Neural cell (in vitro differentiated cells): ENCODE measurements around the gene MAGI1. TPM values are rescaled to one million over a fixed set of nuclear protein-coding genes. Genes with fewer than 3 reads are reported as not detected.

Experiments used
- H2AFZ ChIP-seq: fragments of 200-600, 300-800 bp; sonication (generic), shearing (Covaris generic); 2 replicates; pipeline ENCODE4 v1.6.0; 2014; ENCODE audit warnings: low read depth, mild to moderate bottlenecking, antibody characterized with exemption, low read length, moderate library complexity
- H3F3A ChIP-seq: fragments of 200-600 bp; shearing (Covaris generic); 2 replicates; pipeline ENCODE4 v1.6.1; 2016; ENCODE audit warnings: mild to moderate bottlenecking, moderate library complexity, mixed read lengths, antibody characterized with exemption, low read length; ENCODE audit not compliant: insufficient read depth, poor library complexity, severe bottlenecking
- H3K27ac ChIP-seq: fragments of 200-600, 300-800 bp; sonication (generic), shearing (Covaris generic); 2 replicates; pipeline ENCODE4 v1.5.1; 2014; ENCODE audit warnings: mild to moderate bottlenecking, low read length, moderate library complexity
- H3K27me3 ChIP-seq: fragments of 300-800, 200-600 bp; sonication (generic), shearing (Covaris generic); 2 replicates; pipeline ENCODE4 v1.6.0; 2014; ENCODE audit warnings: mild to moderate bottlenecking, low read depth, low read length, moderate library complexity; ENCODE audit not compliant: insufficient read depth
- H3K36me3 ChIP-seq: fragments of 300-800, 200-600 bp; sonication (generic), shearing (Covaris generic); 2 replicates; pipeline ENCODE4 v1.5.1; 2014; ENCODE audit warnings: mild to moderate bottlenecking, antibody characterized with exemption, low read length, moderate library complexity; ENCODE audit not compliant: insufficient read depth
- H3K4me2 ChIP-seq: fragments of 300-800, 200-600 bp; sonication (generic), shearing (Covaris generic); 2 replicates; pipeline ENCODE4 v1.6.0; 2014; ENCODE audit warnings: mild to moderate bottlenecking, low read length
- H3K4me3 ChIP-seq: fragments of 300-800, 200-600 bp; sonication (generic), shearing (Covaris generic); 2 replicates; pipeline ENCODE4 v1.5.1; 2014; ENCODE audit warnings: mild to moderate bottlenecking, low read length, moderate library complexity
- H3K79me2 ChIP-seq: fragments of 200-600 bp; shearing (Covaris generic); replicated peaks from 2 replicates; pipeline ENCODE4 v1.6.0; 2014; ENCODE audit warnings: mild to moderate bottlenecking, low read length, moderate library complexity; ENCODE audit not compliant: insufficient read depth
- H3K9ac ChIP-seq: fragments of 300-800, 200-600 bp; sonication (generic), shearing (Covaris generic); 2 replicates; pipeline ENCODE4 v1.6.1; 2016; ENCODE audit warnings: mild to moderate bottlenecking, low read length, mixed read lengths
- H3K9me2 ChIP-seq: fragments of 200-600 bp; shearing (Covaris generic); 2 replicates; pipeline ENCODE4 v1.6.1; 2016; ENCODE audit warnings: mild to moderate bottlenecking, low read length, mixed read lengths; ENCODE audit not compliant: insufficient read depth
- H3K9me3 ChIP-seq: fragments of 200-600, 300-800 bp; sonication (generic), shearing (Covaris generic); 2 replicates; pipeline ENCODE4 v1.6.1; 2016; ENCODE audit warnings: mild to moderate bottlenecking, mixed run types, low read length, moderate library complexity, mixed read lengths
- H4K20me1 ChIP-seq: fragments of 200-600 bp; shearing (Covaris generic); 2 replicates; pipeline ENCODE4 v1.6.1; 2016; ENCODE audit warnings: mild to moderate bottlenecking, mixed run types; ENCODE audit not compliant: insufficient read depth
- CTCF ChIP-seq: fragments of 450-650 bp; IDR thresholded peaks from 2 replicates; pipeline ENCODE4 v1.5.1; 2014; ENCODE audit warnings: antibody characterized with exemption, mild to moderate bottlenecking, moderate library complexity; ENCODE audit not compliant: poor library complexity, severe bottlenecking
- EP300 ChIP-seq: fragments of 450-650 bp; conservative IDR thresholded peaks from 2 replicates; pipeline ENCODE4 v1.6.1; 2014; ENCODE audit warnings: antibody characterized with exemption, mild to moderate bottlenecking, moderate library complexity; ENCODE audit not compliant: poor library complexity, severe bottlenecking
- EZH2 ChIP-seq: fragments of 200-600, 300-800 bp; shearing (Covaris generic), sonication (generic); IDR thresholded peaks from 2 replicates; pipeline ENCODE4 v1.6.1; 2014; ENCODE audit warnings: antibody characterized with exemption, low read length, borderline replicate concordance, mild to moderate bottlenecking; ENCODE audit not compliant: insufficient read depth, poor library complexity, severe bottlenecking
- MXI1 ChIP-seq: fragments of 450-650 bp; conservative IDR thresholded peaks from 2 replicates; pipeline ENCODE4 v1.6.1; 2014; ENCODE audit warnings: antibody characterized with exemption, mild to moderate bottlenecking; ENCODE audit not compliant: poor library complexity, severe bottlenecking
- POLR2AphosphoS5 ChIP-seq: IDR thresholded peaks from 2 replicates; pipeline ENCODE4 v1.6.1; 2012
- RAD21 ChIP-seq: fragments of 450-650 bp; conservative IDR thresholded peaks from 2 replicates; pipeline ENCODE4 v1.6.1; 2014; ENCODE audit warnings: antibody characterized with exemption, mild to moderate bottlenecking, moderate library complexity
- SMC3 ChIP-seq: fragments of 450-650 bp; conservative IDR thresholded peaks from 2 replicates; pipeline ENCODE4 v1.6.1; 2014; ENCODE audit warnings: antibody characterized with exemption, mild to moderate bottlenecking, moderate library complexity; ENCODE audit not compliant: poor library complexity
- TAF1 ChIP-seq: IDR thresholded peaks from 2 replicates; pipeline ENCODE4 v1.6.1; 2012; ENCODE audit warnings: low read depth
- polyA plus RNA-seq: library from polyadenylated mRNA; depleted of rRNA; stranded (reverse); fragments of >200 nt; gene quantifications from 2 replicates; pipeline ENCODE4 v1.2.3, GENCODE V29; 2014
- TF ChIP-seq, protein P1 (sequence below): IDR thresholded peaks from 2 replicates; pipeline ENCODE4 v1.6.1; 2012; ENCODE audit warnings: borderline replicate concordance

Gene MAGI1
- polyA plus RNA-seq, 1 donor from 2014 or later = 44.7 TPM

GRCh38 chr3:65532215-65532614 is 506.5 kb downstream of the MAGI1 start:
- no peak overlapping the region for H3K9ac ChIP-seq
- no peaks in the 10 kb centered on the region for H4K20me1 ChIP-seq
- no peak overlapping the region for H2AFZ ChIP-seq
- H3K4me2 ChIP-seq = no peak overlapping the region
- H3K79me2 ChIP-seq = peaks cover 14% of the 10 kb centered on the region
- no peak overlapping the region for H3K27ac ChIP-seq
- no peaks in the 10 kb centered on the region for H3K9me3 ChIP-seq
- H3F3A ChIP-seq = no peaks in the 10 kb centered on the region
- H3K9me2 ChIP-seq = no peaks in the 10 kb centered on the region
- no peaks in the 10 kb centered on the region for H3K27me3 ChIP-seq
- TF ChIP-seq, protein P1, sequence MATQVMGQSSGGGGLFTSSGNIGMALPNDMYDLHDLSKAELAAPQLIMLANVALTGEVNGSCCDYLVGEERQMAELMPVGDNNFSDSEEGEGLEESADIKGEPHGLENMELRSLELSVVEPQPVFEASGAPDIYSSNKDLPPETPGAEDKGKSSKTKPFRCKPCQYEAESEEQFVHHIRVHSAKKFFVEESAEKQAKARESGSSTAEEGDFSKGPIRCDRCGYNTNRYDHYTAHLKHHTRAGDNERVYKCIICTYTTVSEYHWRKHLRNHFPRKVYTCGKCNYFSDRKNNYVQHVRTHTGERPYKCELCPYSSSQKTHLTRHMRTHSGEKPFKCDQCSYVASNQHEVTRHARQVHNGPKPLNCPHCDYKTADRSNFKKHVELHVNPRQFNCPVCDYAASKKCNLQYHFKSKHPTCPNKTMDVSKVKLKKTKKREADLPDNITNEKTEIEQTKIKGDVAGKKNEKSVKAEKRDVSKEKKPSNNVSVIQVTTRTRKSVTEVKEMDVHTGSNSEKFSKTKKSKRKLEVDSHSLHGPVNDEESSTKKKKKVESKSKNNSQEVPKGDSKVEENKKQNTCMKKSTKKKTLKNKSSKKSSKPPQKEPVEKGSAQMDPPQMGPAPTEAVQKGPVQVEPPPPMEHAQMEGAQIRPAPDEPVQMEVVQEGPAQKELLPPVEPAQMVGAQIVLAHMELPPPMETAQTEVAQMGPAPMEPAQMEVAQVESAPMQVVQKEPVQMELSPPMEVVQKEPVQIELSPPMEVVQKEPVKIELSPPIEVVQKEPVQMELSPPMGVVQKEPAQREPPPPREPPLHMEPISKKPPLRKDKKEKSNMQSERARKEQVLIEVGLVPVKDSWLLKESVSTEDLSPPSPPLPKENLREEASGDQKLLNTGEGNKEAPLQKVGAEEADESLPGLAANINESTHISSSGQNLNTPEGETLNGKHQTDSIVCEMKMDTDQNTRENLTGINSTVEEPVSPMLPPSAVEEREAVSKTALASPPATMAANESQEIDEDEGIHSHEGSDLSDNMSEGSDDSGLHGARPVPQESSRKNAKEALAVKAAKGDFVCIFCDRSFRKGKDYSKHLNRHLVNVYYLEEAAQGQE = no peak
- no peak for TF ChIP-seq RAD21
- no peak for TF ChIP-seq MXI1
- no peak for TF ChIP-seq SMC3
- H3K4me3 ChIP-seq = no peak overlapping the region
- H3K36me3 ChIP-seq = no peaks in the 10 kb centered on the region

- no peak overlapping the region for H3K4me3 ChIP-seq
- H4K20me1 ChIP-seq = no peaks in the 10 kb centered on the region
- H3K79me2 ChIP-seq = peaks cover 14% of the 10 kb centered on the region
- H3K27me3 ChIP-seq = no peaks in the 10 kb centered on the region
- H3K27ac ChIP-seq = no peak overlapping the region
- H3K9me3 ChIP-seq = no peaks in the 10 kb centered on the region
- no peak overlapping the region for H3K9ac ChIP-seq
- no peak overlapping the region for H3K4me2 ChIP-seq
- no peak overlapping the region for H2AFZ ChIP-seq
- H3K36me3 ChIP-seq = no peaks in the 10 kb centered on the region
- H3F3A ChIP-seq = no peaks in the 10 kb centered on the region
- TF ChIP-seq MXI1 (no peak), SMC3 (no peak), EZH2 (no peak), RAD21 (no peak), CTCF (no peak), TAF1 (no peak), EP300 (no peak), POLR2AphosphoS5 (no peak)
- TF ChIP-seq, protein P1 = no peak
- H3K9me2 ChIP-seq = no peaks in the 10 kb centered on the region
Measured at GRCh38 chr3:65531499-65531898, 507.2 kb downstream of the MAGI1 start.
